Mesenteric fat pad (tissue), 1 donor: Measurements from ENCODE around the gene MEI4. TPM values are rescaled to one million over a fixed set of nuclear protein-coding genes. Genes with fewer than 3 reads are reported as not detected.
"Not testable (repeated sequence)": the region's sequence is repeated elsewhere in the genome, so short reads cannot be mapped to it uniquely, and the experiment has no call there.

ENCODE experiments used
- DNase-seq: peaks from one replicate; pipeline ENCODE4 v3.0.0-alpha.2; 2020; ENCODE audit warnings: low spot score
- total RNA-seq: library from RNA; stranded (reverse); fragmentation: NEBNext Ultra II Directional; extraction: Animal tissue kit (Norgen Biotek cat#: 25700); gene quantifications from one replicate; pipeline ENCODE4 v1.2.1, GENCODE V29; 2021
- donor health status: DM: yes; HTN: yes; CAD: no.

Gene MEI4
- total RNA-seq, 1 donor from 2014 or later = not detected

GRCh38 chr6:77814119-77814518, 161.3 kb downstream of the MEI4 start:
- DNase-seq = no peak

- DNase-seq = no peak
Measured at GRCh38 chr6:77815531-77815930, 162.7 kb downstream of the MEI4 start.

GRCh38 chr6:77816766-77817270, 164.0 kb downstream of the MEI4 start:
- DNase-seq = no peak

- DNase-seq = no peak
Measured at GRCh38 chr6:77822265-77822664, 169.4 kb downstream of the MEI4 start.

- DNase-seq = no peak
Measured at GRCh38 chr6:77825204-77825603, 172.4 kb downstream of the MEI4 start.

- DNase-seq = no peak
Measured at GRCh38 chr6:77829736-77830135, 176.9 kb downstream of the MEI4 start.

- not testable (repeated sequence) for DNase-seq
Measured at GRCh38 chr6:77833749-77834148, 180.9 kb downstream of the MEI4 start.

GRCh38 chr6:77834591-77834996, 181.8 kb downstream of the MEI4 start:
- no peak for DNase-seq

- no peak for DNase-seq
Measured at GRCh38 chr6:77837034-77837784, 184.4 kb downstream of the MEI4 start.

- DNase-seq = no peak
Measured at GRCh38 chr6:77839292-77839691, 186.5 kb downstream of the MEI4 start.

GRCh38 chr6:77844822-77845221, 192.0 kb downstream of the MEI4 start:
- no peak for DNase-seq

- no peak for DNase-seq
Measured at GRCh38 chr6:77853401-77853800, 200.6 kb downstream of the MEI4 start.

- DNase-seq = no peak
Measured at GRCh38 chr6:77856391-77856790, 203.6 kb downstream of the MEI4 start.

- DNase-seq = no peak
Measured at GRCh38 chr6:77857421-77857820, 204.6 kb downstream of the MEI4 start.

GRCh38 chr6:77876300-77876699, 223.5 kb downstream of the MEI4 start:
- DNase-seq = no peak

- DNase-seq = no peak
Measured at GRCh38 chr6:77879527-77879926, 226.7 kb downstream of the MEI4 start.

- DNase-seq = no peak
Measured at GRCh38 chr6:77880501-77880900, 227.7 kb downstream of the MEI4 start.

GRCh38 chr6:77883851-77884250, 231.0 kb downstream of the MEI4 start:
- no peak for DNase-seq

- DNase-seq = no peak
Measured at GRCh38 chr6:77893391-77893790, 240.6 kb downstream of the MEI4 start.

- DNase-seq = no peak
Measured at GRCh38 chr6:77906070-77906469, 253.2 kb downstream of the MEI4 start.

GRCh38 chr6:77910826-77911225, 258.0 kb downstream of the MEI4 start:
- no peak for DNase-seq

GRCh38 chr6:77926198-77926751, 273.4 kb downstream of the MEI4 start:
- DNase-seq = no peak

- no peak for DNase-seq
Measured at GRCh38 chr6:77930382-77930781, 277.5 kb downstream of the MEI4 start.
